Osteocyte (in vitro differentiated cells): ENCODE measurements around the gene ANKS1B. TPM values are rescaled to one million over a fixed set of nuclear protein-coding genes. Genes with fewer than 3 reads are reported as not detected.

Experiments
- DNase-seq: peaks from one replicate; pipeline ENCODE4 v3.0.0; 2021; ENCODE audit warnings: mixed read lengths; ENCODE audit not compliant: unreplicated experiment; ENCODE audit errors: extremely low spot score
- H3K27ac Mint-ChIP-seq: one replicate; pipeline ENCODE4 v1.8.0; 2021; ENCODE audit warnings: mild to moderate bottlenecking, mixed read lengths; ENCODE audit not compliant: unreplicated experiment
- H3K27me3 Mint-ChIP-seq: one replicate; pipeline ENCODE4 v1.8.0; 2021; ENCODE audit warnings: mixed read lengths; ENCODE audit not compliant: unreplicated experiment
- H3K36me3 Mint-ChIP-seq: one replicate; pipeline ENCODE4 v1.8.0; 2021; ENCODE audit warnings: mixed read lengths; ENCODE audit not compliant: unreplicated experiment
- H3K4me1 Mint-ChIP-seq: one replicate; pipeline ENCODE4 v1.8.0; 2021; ENCODE audit warnings: mixed read lengths; ENCODE audit not compliant: unreplicated experiment
- H3K4me3 Mint-ChIP-seq: one replicate; pipeline ENCODE4 v1.8.0; 2021; ENCODE audit warnings: mild to moderate bottlenecking, moderate library complexity, mixed read lengths; ENCODE audit not compliant: unreplicated experiment
- H3K9me3 Mint-ChIP-seq: one replicate; pipeline ENCODE4 v1.8.0; 2021; ENCODE audit warnings: mixed read lengths; ENCODE audit not compliant: unreplicated experiment
- total RNA-seq: library from RNA; stranded (reverse); gene quantifications from 2 replicates; pipeline ENCODE4 v1.2.1, GENCODE V29; 2021
- TF ChIP-seq, protein P1 (sequence below): fragments of 200-600 bp; sonication (generic); IDR thresholded peaks from 2 replicates; pipeline ENCODE4 v1.5.0; 2021; ENCODE audit warnings: antibody characterized with exemption, mild to moderate bottlenecking, moderate library complexity

The ANKS1B gene
- total RNA-seq, 1 donor from 2014 or later = 0.70 TPM

DNA sequence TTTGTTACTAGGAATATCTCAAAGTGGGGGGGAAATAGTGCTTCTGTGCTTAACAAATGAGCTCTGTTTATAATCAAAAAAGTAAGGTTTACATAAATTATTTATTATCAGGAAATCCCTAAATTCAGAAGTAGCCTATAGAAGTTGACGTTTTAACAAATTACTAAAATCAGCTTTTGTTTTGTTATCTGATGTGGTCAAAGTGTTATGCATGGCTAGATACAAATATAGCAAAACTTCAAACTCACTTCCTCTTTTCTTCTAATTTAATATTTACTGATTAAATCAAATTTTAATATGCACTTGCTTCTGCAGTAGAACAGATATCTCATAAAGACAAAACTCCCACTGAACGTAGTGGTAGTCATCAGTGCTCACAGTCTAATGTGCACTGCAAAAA lies 289.7 kb downstream of the ANKS1B start:
- DNase-seq = no peak
- H3K27me3 Mint-ChIP-seq = no peaks in the 10 kb centered on the region

DNA sequence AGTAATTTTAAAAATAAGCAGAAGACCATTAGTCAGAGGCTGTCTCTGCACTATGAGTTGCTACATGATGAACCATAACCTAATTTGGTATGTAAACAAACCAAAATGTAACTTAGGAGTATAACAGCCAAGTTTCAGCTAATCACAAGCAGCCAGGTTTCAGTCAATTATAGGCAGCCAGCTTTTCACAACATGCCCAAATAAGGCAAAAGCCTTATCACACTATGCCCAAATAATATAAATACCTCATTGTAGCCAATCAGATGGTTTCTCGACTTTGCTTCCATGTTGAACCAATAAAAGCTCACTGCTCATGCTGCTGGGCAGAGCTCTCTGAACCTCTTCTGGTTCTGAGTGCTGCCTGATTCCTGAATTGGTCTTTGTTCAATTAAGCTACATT lies 298.6 kb downstream of the ANKS1B start:
- H3K4me3 Mint-ChIP-seq = no peak overlapping the region
- no peaks in the 10 kb centered on the region for H3K36me3 Mint-ChIP-seq
- no peaks in the 10 kb centered on the region for H3K27me3 Mint-ChIP-seq
- H3K9me3 Mint-ChIP-seq = peaks cover 4% of the 10 kb centered on the region
- DNase-seq = no peak
- no peak overlapping the region for H3K27ac Mint-ChIP-seq
- TF ChIP-seq, protein P1, sequence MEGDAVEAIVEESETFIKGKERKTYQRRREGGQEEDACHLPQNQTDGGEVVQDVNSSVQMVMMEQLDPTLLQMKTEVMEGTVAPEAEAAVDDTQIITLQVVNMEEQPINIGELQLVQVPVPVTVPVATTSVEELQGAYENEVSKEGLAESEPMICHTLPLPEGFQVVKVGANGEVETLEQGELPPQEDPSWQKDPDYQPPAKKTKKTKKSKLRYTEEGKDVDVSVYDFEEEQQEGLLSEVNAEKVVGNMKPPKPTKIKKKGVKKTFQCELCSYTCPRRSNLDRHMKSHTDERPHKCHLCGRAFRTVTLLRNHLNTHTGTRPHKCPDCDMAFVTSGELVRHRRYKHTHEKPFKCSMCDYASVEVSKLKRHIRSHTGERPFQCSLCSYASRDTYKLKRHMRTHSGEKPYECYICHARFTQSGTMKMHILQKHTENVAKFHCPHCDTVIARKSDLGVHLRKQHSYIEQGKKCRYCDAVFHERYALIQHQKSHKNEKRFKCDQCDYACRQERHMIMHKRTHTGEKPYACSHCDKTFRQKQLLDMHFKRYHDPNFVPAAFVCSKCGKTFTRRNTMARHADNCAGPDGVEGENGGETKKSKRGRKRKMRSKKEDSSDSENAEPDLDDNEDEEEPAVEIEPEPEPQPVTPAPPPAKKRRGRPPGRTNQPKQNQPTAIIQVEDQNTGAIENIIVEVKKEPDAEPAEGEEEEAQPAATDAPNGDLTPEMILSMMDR = no peak
- no peaks in the 10 kb centered on the region for H3K4me1 Mint-ChIP-seq

More for the DNA sequence above, 289.7 kb downstream of the ANKS1B start:
- TF ChIP-seq, protein P1 = no peak
- no peaks in the 10 kb centered on the region for H3K9me3 Mint-ChIP-seq
- H3K4me3 Mint-ChIP-seq = no peak overlapping the region
- H3K4me1 Mint-ChIP-seq = no peaks in the 10 kb centered on the region
- no peak overlapping the region for H3K27ac Mint-ChIP-seq
- H3K36me3 Mint-ChIP-seq = no peaks in the 10 kb centered on the region

DNA sequence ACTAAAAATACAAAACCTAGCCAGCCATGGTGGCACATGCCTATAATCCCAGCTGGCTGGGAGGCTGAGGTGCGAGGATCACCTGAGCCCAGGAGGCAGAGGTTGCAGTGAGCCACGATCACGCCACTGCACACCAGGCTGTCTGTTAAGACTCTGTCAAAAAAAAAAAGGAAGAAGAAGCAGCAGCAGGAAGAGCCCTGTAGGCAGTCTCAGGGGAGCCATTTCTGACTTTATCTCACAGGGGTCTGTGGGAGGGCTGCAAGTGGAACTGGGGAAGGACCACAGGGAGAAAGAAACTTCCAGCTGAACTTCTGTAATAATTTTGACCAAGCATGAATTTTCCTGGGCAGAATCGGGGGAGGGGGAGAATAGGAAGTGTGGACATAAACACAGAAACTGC lies 304.5 kb downstream of the ANKS1B start:
- Mint-ChIP-seq H3K27ac (no peak overlapping the region), H3K4me3 (no peak overlapping the region), H3K27me3 (no peaks in the 10 kb centered on the region), H3K9me3 (peaks cover 4% of the 10 kb centered on the region), H3K36me3 (no peaks in the 10 kb centered on the region), H3K4me1 (no peaks in the 10 kb centered on the region)
- no peak for DNase-seq
- TF ChIP-seq, protein P1 = no peak

DNA sequence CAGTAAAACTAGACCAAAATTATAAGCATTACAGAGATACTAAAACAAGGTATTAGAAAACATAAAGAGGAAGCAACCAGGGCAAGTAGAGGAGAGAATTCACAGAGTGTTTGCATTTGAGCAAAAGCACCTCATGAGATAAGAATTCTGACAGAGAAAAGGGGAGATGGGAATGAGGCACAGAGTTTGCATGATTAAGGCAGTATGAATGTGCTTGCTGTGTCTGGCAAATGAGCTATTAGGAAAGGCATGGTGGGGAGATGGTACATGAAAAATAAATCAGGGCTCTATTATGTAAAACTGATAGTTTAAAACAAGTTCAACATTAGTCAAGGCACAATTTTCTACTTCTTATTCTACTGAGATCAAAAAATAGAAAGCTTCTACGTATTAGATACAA lies 314.1 kb downstream of the ANKS1B start:
- Mint-ChIP-seq H3K9me3 (peaks cover 3% of the 10 kb centered on the region), H3K4me1 (no peaks in the 10 kb centered on the region), H3K4me3 (no peak overlapping the region), H3K27ac (no peak overlapping the region), H3K36me3 (no peaks in the 10 kb centered on the region), H3K27me3 (no peaks in the 10 kb centered on the region)
- DNase-seq = no peak
- TF ChIP-seq, protein P1 = no peak

DNA sequence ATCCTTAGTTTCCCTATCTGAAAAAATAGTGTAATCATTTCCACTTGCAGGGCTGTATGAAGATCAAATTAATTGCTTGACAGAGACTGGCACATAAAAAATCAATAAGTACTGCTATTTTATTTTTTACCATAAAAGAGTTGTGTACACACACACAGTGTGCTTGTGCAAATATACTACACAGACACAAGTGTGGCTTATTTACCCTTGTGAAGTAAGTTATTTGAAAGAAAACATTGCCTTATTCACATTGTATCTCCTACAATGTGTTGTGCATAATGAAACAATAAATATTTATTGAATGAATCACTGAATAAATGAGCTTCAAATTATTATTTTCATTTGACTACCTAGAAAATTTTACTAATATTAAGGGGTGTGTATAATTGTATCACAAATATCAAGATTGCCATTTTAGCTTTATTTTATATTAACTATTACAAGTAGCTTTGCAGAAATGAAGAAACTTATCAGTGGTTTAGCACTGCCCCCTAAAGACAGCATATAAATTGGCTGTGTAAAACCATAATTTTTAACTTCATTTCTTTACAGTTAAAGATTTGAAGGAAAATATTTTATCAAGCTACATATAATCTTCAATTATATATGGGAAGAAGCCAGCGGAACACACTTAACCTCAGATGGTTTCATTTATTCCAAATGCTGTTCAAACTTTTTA lies 325.9 kb downstream of the ANKS1B start:
- Mint-ChIP-seq H3K9me3 (no peaks in the 10 kb centered on the region), H3K27ac (no peak overlapping the region), H3K36me3 (no peaks in the 10 kb centered on the region), H3K4me1 (no peaks in the 10 kb centered on the region), H3K4me3 (no peak overlapping the region), H3K27me3 (no peaks in the 10 kb centered on the region)
- no peak for DNase-seq
- TF ChIP-seq, protein P1 = peak; percentile 29
